Regular cardiac myocyte (primary cell): ENCODE results near the gene CCDC28B. TPM values are rescaled to one million over a fixed set of nuclear protein-coding genes. Genes with fewer than 3 reads are reported as not detected.

Experiments used
- total RNA-seq: library from RNA; depleted of rRNA; stranded (reverse); fragments of >200 nt; gene quantifications from 2 replicates; pipeline ENCODE4 v1.2.3, GENCODE V29; 2014

CCDC28B gene
- total RNA-seq, result 7.9 and 17.3 TPM in 2 replicates

DNA sequence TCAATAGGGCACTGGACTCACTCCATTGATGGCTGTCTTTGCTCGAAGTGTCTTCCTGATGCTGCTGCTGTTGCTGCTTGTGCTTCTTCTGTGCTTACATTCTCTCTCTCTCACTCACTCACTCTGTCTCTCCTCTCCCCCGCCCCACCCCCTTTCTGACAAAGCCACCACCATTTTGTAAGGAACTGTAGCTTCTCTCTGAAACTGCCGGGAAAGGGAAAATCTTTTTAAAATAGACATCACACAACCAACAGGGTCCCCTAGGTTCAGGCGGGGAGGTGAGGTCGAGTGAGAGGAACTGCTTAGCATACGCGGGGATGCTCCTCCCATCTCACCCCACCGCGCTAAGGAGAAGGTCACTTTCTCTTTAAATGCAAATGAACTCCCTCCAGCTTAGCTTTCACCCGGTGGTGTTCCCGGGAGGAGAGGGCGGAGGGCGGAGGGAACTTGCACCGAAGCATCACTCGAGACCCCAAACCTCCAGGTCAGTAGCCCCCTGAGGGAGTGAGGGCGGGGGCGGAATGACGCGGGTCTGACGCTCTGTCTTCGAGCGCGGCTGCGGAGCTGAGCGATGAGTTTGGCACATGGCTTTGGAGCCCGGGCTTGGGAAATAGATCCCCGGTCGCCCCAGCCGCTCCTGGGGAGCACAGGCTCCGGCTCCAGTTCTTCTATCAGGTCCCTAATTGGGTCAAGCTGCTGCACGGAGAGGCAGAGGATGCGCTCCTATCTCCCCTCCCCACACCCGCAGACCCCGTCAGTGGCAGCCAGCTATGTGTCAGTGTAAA, at the start of gene CCDC28B:
TSS of gene CCDC28B (plus strand) at position 370 of the 785 bp plus-strand sequence. CDS start 1,341 bp downstream, outside the sequence.

GRCh38 chr1:32179443-32180185, 20.8 kb upstream of the CCDC28B start, which contains the start of gene TXLNA:
Gene TXLNA (plus strand): TSS chr1:32179675. CDS start chr1:32180346, 671 bp downstream.

DNA sequence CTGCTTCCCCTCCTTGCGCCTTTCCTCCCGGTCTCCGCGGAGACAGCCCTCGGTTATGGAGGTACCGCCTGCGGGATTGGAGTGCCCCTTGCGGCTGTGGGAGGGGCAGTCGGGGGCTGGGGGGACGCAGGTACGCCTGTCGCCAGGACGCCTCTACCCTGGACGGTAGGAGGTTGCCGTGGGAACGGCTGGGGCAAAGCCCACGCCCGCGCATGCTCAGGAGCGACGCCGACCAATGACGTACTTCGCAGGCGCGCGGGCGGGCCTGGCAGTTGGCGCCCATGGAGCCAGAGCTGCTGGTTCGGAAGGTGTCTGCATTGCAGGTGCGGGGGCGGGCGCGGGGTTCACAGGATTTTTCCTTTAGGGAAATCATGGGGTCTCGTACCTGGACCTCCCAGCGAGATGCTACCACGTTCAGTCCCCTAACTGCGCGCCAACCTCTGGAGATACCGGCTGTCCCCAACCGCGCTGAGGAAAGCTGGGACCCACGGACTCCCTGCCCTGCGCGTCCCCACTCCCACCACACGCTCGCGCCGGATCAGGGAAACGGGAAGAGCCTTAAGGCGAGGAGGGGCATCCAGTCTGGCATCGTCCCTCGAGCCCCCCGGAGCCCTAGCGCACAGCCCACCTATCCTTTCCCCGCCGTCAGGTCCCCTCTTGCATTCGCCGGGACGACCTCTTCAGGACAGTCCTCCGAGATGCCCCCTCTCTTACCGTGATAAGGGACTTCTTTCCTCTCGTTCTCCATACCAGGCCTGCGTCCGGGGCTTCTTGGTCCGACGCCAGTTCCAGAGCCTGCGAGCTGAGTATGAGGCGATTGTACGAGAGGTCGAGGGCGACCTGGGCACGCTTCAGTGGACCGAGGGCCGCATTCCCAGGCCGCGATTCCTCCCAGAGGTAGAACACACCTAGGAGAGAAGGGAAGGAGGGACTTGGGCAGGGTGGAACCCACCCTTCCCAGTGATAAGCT, 5.3 kb downstream of the CCDC28B start, which contains the start of gene IQCC:
TSS of gene IQCC (plus strand) at position 271 of the 970 bp plus-strand sequence. CDS start at position 282, 11 bp downstream.

GRCh38 chr1:32208891-32209328, 8.5 kb downstream of the CCDC28B start, which contains the start of gene DCDC2B:
Gene DCDC2B (plus strand): TSS chr1:32209089. CDS start chr1:32209094, 5 bp downstream.

DNA sequence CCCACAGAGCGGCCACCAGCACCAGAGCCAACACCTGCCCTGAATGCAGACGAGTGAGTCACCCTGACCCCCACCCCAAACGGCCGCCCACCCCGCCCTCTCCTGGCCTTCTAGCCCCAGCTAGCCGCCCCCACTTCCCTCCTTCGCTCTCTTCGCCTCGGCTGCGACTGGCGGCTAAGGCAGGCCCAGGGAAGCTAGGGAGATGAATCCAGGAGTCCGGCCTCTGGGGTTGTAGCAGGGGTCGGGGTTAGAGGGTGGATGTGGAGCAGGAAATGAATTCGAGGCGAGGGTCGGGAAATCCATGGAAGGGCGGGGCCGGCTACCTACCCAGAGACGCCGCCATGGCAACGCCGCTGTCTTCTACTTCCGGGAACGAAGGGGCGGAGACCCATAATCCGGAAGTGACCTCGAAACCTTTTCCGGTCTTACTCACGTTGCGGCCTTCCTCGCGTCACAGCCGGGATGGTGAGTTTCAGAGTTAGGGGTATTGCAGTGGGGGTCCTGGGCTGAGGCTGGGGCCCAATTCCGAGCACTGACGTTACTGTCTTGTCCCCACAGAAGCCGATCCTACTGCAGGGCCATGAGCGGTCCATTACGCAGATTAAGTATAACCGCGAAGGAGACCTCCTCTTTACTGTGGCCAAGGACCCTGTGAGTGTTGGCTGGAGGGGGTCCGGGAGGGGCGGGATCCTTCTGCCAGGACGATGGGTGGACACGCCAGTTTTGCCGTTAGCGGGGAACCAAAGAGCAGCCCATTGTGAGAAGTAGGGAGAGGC, 21.8 kb downstream of the CCDC28B start, which contains the start of the genes EIF3I and TMEM234:
TSS of gene EIF3I (plus strand) at position 428 of the 776 bp plus-strand sequence. CDS start at position 463, 35 bp downstream.
TSS of gene TMEM234 (minus strand) at position 374 of the 776 bp plus-strand sequence. CDS start at position 343, 31 bp downstream.

DNA sequence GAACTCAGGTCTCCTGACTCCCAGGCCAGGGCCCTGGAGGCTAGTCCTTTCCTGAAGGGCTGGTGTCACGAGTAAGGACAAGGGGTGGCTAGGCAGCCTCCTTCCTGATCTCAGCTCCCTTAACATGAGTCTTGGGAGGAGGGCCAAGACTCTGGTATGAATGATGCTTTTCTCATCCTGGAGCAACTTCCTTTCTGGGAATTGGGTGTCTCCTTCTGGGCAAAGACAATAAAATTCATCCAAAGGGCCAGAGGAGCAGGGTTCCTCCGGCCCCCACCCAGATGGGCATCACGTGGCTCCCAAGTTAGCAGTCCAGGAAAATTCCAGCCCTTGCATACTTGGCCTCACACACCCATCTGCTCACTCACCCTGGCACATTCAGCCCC, 46.5 kb downstream of the CCDC28B start, which contains the start of gene FAM167B:
TSS of gene FAM167B (plus strand) at position 335 of the 386 bp plus-strand sequence. CDS start 200 bp downstream, outside the sequence.

DNA sequence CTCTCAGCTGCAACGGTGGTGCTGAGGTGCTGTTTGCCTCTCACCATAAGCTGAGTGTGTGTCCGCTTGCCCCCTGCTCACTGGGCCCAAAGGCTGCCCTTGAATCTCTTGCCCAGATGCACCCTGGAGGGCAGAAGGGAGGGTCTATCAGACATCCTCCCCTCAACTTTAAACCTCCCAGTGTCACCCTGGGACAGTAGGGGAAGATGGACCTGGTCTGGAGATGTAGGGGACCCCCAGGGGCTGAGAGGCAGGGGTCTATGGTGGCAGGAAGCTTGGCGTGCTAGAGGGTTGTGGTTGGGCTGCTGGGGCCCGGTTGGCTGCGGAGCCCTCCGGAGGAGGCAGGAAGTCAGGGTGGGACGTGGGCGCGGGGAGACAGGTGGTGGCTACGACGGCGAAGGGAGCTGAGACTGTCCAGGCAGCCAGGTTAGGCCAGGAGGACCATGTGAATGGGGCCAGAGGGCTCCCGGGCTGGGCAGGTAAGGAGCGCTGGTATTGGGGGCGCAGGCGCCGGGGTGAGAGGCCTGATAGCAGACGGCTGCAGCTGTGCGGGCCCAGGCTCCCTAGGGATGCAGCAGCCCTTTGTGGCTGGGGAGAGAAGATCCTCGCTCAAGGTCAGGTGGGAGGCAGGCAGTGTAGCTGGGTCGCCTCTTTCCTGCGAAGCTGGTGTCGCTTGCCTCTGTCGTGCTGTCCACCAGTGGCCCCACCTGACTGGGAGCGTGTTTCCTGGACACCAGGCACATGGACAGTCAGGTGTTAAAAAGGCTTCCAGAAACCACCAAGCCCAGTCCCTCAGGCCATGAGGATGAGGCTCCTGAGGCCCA, 50.7 kb downstream of the CCDC28B start, which contains the start of gene LCK:
TSS of gene LCK (plus strand) at position 373 of the 824 bp plus-strand sequence. CDS start 23,065 bp downstream, outside the sequence.

Other genes starting within 250 kb of the CCDC28B start
- gene KHDRBS1, start 186.7 kb upstream of the CCDC28B start, total RNA-seq, result 29.6 and 79.9 TPM in 2 replicates
- 2.5 and 5.9 TPM in 2 replicates for gene TMEM39B, start 127.7 kb upstream of the CCDC28B start, total RNA-seq
- 33.8 and 50.0 TPM in 2 replicates for gene KPNA6, start 92.5 kb upstream of the CCDC28B start, total RNA-seq
- 78.4 and 108 TPM in 2 replicates for gene TXLNA, start 20.9 kb upstream of the CCDC28B start, total RNA-seq
- 1.7 and 1.9 TPM in 2 replicates for gene IQCC, start 5.1 kb downstream of the CCDC28B start, total RNA-seq
- gene DCDC2B, start 8.5 kb downstream of the CCDC28B start, total RNA-seq, result not detected in 2 replicates
- 12.1 and 14.4 TPM in 2 replicates for gene TMEM234, start 21.8 kb downstream of the CCDC28B start, total RNA-seq
- 335 and 518 TPM in 2 replicates for gene EIF3I, start 21.8 kb downstream of the CCDC28B start, total RNA-seq
- gene FAM167B, start 46.6 kb downstream of the CCDC28B start, total RNA-seq, result 0.38 and 2.0 TPM in 2 replicates
- gene LCK, start 50.7 kb downstream of the CCDC28B start, total RNA-seq, result not detected in 2 replicates
- gene HDAC1, start 91.5 kb downstream of the CCDC28B start, total RNA-seq, result 53.0 and 92.6 TPM in 2 replicates
- gene MARCKSL1, start 135.6 kb downstream of the CCDC28B start, total RNA-seq, result 11.8 and 23.0 TPM in 2 replicates
- 0.58 and 1.1 TPM in 2 replicates for gene FAM229A, start 161.9 kb downstream of the CCDC28B start, total RNA-seq
- 0.56 TPM in 1 of 2 replicates, not detected in the other for gene TSSK3, start 161.9 kb downstream of the CCDC28B start, total RNA-seq
- gene BSDC1, start 193.8 kb downstream of the CCDC28B start, total RNA-seq, result 46.6 and 83.4 TPM in 2 replicates